OCI-LY3 (cell line): ENCODE data around the gene CTSD.

Experiments used
- CTCF ChIP-seq: fragments of 200-600, 300-600 bp; sonication (generic); IDR thresholded peaks from 2 replicates; pipeline ENCODE4 v1.5.1; 2014; ENCODE audit warnings: antibody characterized with exemption, low read length, low read depth
- EZH2phosphoT487 ChIP-seq: fragments of 200-600 bp; shearing (Covaris generic); IDR thresholded peaks from 2 replicates; pipeline ENCODE4 v1.6.1; 2018; ENCODE audit warnings: antibody characterized with exemption, mixed run types, low read depth

GRCh38 chr11:1756791-1757771 is 6.6 kb downstream of the CTSD start:
- TF ChIP-seq CTCF, result no peak
- TF ChIP-seq EZH2phosphoT487, result no peak
